Measurements from ENCODE around the gene RNF114.
A peak's percentile ranks its signal among the peaks of the same experiment; 100 is the strongest.
"Not testable (repeated sequence)": the region's sequence is repeated elsewhere in the genome, so short reads cannot be mapped to it uniquely, and the experiment has no call there.

RNF114 gene

GRCh38 chr20:49928411-49929141 is 7.6 kb upstream of the RNF114 start:
- DNase-seq = peak; percentile 85

DNA sequence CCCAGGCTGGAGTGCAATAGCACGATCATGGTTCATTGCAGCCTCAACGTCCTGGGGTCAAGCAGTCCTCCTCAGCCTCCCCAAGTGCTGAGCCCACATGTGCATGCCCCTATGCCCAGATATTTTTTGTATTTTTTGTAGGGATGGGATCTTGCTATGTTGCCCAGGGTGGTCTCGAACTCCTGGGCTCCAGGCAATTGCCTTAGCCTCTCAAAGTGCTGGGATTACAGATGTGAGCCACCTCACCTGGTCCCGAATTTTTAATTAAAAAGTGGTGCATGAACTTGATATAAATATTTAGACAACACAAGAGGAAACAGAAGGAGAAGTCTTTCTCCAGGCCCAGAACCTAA is 7.1 kb upstream of the RNF114 start:
- DNase-seq = no peak

DNA sequence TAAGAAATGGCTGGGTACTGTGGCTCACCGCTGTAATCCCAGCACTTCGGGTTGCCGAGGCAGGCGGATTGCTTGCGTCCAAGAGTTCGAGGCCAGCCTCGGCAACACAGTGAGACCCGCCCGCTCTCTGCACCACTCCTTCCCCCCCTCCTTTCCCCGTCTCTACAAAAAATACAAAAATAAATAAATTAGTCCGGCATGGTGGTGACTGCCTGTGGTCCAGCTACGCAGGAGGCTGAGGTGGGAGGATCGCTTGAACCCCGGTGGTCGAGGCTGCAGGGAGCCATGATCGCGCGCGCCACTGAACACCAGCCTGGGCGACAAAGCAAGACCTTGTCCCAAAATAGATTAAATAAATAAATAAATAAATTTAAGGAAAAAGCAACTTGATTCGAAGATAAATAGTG is 448 bp upstream of the RNF114 start:
- DNase-seq = no peak

- peak; percentile 63 for DNase-seq
These were observed 1.1 kb downstream of the RNF114 start for GRCh38 chr20:49937027-49937929.

GRCh38 chr20:49938173-49939163 is 2.3 kb downstream of the RNF114 start:
- DNase-seq = no peak

- DNase-seq = no peak
These were observed 5.3 kb downstream of the RNF114 start for GRCh38 chr20:49941456-49941855.

DNA sequence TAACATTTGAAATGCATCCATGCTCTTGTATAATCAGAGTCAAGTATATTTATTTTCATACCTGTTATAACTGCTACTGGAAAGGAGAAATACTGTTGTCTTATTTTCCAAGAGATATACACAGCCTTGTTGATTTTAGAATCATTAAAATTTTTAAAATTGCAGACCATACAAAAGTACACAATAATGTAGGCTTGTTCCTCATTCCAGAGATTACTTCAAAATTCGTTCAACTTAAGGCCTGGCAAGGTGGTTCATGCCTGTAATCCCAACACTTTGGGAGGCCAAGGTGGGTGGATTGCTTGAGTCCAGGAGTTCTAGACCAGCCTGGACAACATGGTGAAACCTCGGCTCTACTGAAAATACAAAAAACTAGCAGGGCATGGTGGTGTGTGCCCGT is 6.1 kb downstream of the RNF114 start:
- DNase-seq = no peak

- no peak for DNase-seq
These were observed 6.7 kb downstream of the RNF114 start for GRCh38 chr20:49942942-49943341.

- DNase-seq = no peak
These were observed 9.1 kb downstream of the RNF114 start for GRCh38 chr20:49945306-49945700.

GRCh38 chr20:49945701-49946477 is 9.7 kb downstream of the RNF114 start:
- no peak for DNase-seq

GRCh38 chr20:49948178-49948577 is 12.0 kb downstream of the RNF114 start:
- DNase-seq = no peak

DNA sequence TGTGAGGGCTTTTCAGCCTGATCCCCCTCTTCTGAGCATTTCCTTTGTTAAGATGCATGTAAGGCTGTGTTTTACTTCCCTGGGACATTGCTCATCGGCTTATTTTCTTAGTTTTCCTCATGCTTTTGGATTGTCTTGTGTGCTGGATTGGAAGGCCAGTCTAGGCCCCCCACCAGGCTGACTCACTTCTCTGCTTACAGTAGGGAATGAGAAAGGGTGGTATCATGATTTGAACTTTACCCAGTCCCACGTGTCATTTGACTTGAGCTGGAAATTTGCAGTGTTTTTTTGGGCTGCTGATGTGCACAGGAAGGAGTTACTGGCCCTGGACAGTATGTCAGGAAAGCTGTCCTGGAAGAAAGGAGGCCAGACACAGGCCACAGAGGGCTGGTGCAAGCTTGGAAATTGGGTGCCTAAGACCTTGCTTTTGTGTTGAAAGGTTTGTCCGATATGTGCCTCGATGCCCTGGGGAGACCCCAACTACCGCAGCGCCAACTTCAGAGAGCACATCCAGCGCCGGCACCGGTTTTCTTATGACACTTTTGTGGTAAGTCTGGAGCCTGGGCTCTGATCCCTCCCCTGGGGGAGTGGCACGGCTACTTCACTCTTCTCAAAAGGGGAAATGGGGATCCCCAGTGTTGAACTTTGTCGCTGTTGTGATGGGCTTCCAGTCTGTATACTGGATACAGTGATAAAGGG is 12.8 kb downstream of the RNF114 start:
- DNase-seq = no peak

DNA sequence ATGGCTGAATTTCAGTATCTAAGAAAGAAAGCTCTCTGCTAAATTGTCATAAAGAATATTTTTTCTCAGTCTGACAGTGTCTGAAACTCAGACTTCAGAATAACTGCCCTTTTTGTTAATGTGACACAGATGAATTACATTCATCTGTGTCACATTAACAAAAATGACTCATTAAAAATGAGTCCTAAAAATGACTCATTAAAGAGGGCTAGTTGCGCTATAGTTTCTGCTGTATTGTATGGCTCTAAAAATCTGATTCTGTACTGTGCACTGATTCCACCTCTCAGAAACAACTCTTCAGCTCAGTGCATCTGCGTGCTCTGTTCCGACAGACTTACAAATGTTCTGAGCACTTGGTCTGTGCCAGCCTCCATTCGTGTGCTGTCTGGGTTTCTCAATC is 15.0 kb downstream of the RNF114 start:
- DNase-seq = no peak

- DNase-seq = no peak
These were observed 19.0 kb downstream of the RNF114 start for GRCh38 chr20:49955167-49955566.

DNA sequence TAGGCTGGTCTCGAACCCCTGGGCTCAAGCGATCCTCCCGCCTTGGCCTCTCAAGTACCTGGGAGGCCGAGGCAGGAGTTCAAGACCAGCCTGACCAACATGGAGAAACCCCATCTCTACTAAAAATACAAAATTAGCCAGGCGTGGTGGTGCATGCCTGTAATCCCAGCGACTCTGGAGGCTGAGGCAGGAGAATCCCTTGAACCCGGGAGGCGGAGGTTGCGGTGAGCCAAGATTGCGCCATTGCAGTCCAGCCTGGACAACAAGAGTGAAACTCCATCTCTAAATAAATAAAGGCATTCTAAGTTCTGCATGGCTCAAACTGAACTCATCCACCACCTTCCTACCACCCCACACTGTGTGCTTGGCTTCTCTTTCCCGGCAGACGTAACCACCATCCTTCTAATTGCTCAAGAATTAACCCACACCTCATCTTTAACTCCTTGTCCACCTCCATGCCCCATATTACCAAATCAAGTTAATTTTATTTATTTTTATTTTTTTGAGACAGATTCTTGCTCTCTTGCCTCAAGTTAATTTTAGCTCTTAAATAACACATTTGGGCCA is 19.7 kb downstream of the RNF114 start:
- DNase-seq = not testable (repeated sequence)

DNA sequence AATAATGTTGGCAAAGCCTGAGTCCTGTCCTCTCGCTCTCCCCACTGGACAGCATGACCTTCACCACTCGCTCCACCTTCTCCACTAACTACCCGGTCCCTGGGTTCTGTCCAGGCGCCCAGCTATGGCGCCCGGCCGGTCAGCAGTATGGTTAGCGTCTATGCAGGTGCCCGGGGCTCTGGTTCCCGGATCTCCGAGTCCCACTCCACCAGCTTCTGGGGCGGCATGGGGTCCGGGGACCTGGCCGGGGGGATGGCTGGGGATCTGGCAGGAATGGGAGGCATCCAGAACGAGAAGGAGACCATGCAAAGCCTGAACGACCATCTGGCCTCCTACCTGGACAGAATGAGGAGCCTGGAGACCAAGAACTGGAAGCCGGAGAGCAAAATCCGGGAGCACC is 20.5 kb downstream of the RNF114 start:
- no peak for DNase-seq

DNA sequence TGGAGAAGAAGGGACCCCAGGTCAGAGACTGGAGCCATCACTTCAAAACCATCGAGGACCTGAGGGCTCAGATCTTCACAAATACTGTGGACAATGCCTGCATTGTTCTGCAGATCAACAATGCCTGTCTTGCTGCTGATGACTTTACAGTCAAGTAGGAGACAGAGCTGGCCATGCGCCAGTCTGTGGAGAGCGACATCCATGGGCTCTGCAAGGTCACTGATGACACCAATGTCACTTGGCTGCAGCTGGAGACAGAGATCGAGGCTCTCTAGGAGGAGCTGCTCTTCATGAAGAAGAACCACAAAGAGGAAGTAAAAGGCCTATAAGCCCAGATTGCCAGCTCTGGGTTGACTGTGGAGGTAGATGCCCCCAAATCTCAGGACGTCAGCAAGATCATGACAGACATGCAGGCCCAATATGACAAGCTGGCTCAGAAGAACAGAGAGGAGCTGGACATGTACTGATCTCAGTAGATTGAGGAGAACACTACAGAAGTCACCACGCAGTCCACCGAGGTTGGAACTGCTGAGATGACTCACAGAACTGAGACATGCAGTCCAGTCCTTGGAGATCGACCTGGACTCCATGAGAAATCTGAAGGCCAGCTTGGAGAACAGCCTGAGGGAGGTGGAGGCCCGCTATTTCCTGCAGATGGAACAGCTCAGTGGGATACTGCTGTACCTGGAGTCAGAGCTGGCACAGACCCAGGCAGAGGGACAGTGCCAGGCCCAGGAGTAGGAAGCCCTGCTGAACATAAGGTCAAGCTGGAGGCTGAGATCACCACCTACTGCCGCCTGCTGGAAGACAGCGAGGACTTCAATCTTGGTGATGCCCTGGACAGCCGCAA is 21.1 kb downstream of the RNF114 start:
- not testable (repeated sequence) for DNase-seq

DNA sequence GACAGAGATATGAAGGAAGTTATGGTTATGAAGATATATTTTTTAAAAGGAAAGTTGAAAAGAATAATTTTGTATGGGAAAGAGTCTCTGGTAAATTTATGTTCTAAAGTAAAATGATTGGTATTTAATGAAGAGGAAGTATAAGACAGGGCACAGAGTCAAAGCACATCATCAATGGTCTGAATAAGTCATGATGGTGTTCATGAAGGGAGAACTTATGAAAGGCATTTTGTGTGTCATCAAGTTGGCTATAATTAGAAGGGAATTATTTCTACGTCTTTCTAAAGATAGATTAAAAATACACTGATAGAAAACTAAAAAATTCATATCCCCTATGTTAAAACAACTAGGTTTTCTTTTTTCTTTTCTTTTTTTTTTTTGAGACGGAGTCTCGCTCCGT is 25.2 kb downstream of the RNF114 start:
- DNase-seq = no peak

GRCh38 chr20:49964964-49965780 is 29.0 kb downstream of the RNF114 start:
- peak; percentile 82 for DNase-seq

All from islet precursor cell (in vitro differentiated cells).